ENCODE measurements around the gene TTLL1. TPM values are rescaled to one million over a fixed set of nuclear protein-coding genes. Genes with fewer than 3 reads are reported as not detected.

TTLL1 gene
- total and polyA plus RNA-seq, 2 experiments from 2014 or later = 5.5 to 6.8 TPM

DNA sequence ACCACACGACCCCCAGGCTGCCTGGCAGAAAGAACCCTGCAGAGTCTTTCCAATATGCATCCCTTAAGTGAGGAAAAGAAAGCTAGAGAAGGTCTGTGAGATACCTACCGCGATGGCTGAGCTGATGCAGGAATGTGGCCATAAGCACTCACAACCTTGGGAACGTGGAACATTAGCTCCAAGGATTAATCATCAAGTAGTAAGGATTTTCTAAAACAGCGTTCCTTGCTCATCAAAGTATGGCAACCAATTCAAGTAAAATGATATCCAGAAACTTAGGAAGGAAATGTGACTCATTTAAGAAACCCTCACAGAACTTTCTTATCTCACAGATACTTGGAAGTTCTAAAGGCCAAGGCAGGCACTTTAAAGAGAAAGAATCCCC, 87.0 kb downstream of the TTLL1 start:
- H3K4me2 ChIP-seq = peak overlapping the region; percentile 23
- ATAC-seq (peak; percentile 53), DNase-seq (ENCODE audit: low spot score) (peak; percentile 36)
- Mint-ChIP-seq H3K36me3 (ENCODE audit: low read depth) (peaks cover 15% of the 10 kb centered on the region), H3K9me3 (peaks cover 14% of the 10 kb centered on the region), H3K27ac (no peak overlapping the region), H3K27me3 (ENCODE audit: insufficient read depth, low read depth, poor library complexity) (peaks cover 20% of the 10 kb centered on the region), H3K4me3 (no peak overlapping the region), H3K4me1 (peaks cover 69% of the 10 kb centered on the region)
- no peaks in the 10 kb centered on the region for H3K27me3 ChIP-seq (ENCODE audit: insufficient read depth)
- H2AFZ ChIP-seq = no peak overlapping the region
- no peak overlapping the region for H3K4me3 ChIP-seq
- TF ChIP-seq, protein P1, sequence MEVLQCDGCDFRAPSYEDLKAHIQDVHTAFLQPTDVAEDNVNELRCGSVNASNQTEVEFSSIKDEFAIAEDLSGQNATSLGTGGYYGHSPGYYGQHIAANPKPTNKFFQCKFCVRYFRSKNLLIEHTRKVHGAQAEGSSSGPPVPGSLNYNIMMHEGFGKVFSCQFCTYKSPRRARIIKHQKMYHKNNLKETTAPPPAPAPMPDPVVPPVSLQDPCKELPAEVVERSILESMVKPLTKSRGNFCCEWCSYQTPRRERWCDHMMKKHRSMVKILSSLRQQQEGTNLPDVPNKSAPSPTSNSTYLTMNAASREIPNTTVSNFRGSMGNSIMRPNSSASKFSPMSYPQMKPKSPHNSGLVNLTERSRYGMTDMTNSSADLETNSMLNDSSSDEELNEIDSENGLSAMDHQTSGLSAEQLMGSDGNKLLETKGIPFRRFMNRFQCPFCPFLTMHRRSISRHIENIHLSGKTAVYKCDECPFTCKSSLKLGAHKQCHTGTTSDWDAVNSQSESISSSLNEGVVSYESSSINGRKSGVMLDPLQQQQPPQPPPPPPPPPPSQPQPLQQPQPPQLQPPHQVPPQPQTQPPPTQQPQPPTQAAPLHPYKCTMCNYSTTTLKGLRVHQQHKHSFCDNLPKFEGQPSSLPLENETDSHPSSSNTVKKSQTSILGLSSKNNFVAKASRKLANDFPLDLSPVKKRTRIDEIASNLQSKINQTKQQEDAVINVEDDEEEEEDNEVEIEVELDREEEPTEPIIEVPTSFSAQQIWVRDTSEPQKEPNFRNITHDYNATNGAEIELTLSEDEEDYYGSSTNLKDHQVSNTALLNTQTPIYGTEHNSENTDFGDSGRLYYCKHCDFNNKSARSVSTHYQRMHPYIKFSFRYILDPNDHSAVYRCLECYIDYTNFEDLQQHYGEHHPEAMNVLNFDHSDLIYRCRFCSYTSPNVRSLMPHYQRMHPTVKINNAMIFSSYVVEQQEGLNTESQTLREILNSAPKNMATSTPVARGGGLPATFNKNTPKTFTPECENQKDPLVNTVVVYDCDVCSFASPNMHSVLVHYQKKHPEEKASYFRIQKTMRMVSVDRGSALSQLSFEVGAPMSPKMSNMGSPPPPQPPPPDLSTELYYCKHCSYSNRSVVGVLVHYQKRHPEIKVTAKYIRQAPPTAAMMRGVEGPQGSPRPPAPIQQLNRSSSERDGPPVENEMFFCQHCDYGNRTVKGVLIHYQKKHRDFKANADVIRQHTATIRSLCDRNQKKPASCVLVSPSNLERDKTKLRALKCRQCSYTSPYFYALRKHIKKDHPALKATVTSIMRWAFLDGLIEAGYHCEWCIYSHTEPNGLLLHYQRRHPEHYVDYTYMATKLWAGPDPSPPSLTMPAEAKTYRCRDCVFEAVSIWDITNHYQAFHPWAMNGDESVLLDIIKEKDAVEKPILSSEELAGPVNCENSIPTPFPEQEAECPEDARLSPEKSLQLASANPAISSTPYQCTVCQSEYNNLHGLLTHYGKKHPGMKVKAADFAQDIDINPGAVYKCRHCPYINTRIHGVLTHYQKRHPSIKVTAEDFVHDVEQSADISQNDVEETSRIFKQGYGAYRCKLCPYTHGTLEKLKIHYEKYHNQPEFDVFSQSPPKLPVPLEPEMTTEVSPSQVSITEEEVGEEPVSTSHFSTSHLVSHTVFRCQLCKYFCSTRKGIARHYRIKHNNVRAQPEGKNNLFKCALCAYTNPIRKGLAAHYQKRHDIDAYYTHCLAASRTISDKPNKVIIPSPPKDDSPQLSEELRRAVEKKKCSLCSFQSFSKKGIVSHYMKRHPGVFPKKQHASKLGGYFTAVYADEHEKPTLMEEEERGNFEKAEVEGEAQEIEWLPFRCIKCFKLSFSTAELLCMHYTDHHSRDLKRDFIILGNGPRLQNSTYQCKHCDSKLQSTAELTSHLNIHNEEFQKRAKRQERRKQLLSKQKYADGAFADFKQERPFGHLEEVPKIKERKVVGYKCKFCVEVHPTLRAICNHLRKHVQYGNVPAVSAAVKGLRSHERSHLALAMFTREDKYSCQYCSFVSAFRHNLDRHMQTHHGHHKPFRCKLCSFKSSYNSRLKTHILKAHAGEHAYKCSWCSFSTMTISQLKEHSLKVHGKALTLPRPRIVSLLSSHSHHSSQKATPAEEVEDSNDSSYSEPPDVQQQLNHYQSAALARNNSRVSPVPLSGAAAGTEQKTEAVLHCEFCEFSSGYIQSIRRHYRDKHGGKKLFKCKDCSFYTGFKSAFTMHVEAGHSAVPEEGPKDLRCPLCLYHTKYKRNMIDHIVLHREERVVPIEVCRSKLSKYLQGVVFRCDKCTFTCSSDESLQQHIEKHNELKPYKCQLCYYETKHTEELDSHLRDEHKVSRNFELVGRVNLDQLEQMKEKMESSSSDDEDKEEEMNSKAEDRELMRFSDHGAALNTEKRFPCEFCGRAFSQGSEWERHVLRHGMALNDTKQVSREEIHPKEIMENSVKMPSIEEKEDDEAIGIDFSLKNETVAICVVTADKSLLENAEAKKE (CRISPR knock-in tag; IDR thresholded peaks at IDR 0.05) = peak; percentile 93
- TF ChIP-seq ZNF331 (CRISPR knock-in tag; IDR thresholded peaks at IDR 0.05; ENCODE audit: low read depth) = no peak
- TF ChIP-seq STAT1 (IDR thresholded peaks at IDR 0.05; ENCODE audit: unreplicated experiment) = no peak
- TF ChIP-seq, protein P2, sequence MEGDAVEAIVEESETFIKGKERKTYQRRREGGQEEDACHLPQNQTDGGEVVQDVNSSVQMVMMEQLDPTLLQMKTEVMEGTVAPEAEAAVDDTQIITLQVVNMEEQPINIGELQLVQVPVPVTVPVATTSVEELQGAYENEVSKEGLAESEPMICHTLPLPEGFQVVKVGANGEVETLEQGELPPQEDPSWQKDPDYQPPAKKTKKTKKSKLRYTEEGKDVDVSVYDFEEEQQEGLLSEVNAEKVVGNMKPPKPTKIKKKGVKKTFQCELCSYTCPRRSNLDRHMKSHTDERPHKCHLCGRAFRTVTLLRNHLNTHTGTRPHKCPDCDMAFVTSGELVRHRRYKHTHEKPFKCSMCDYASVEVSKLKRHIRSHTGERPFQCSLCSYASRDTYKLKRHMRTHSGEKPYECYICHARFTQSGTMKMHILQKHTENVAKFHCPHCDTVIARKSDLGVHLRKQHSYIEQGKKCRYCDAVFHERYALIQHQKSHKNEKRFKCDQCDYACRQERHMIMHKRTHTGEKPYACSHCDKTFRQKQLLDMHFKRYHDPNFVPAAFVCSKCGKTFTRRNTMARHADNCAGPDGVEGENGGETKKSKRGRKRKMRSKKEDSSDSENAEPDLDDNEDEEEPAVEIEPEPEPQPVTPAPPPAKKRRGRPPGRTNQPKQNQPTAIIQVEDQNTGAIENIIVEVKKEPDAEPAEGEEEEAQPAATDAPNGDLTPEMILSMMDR (conservative IDR thresholded peaks at IDR 0.05; ENCODE audit: low read depth in 2 of 2) = no peak
- H3F3A ChIP-seq (replicated peaks; ENCODE audit: low read depth) = 0 out of 2 replicates have a peak, but pooled peaks cover 7% of the 10 kb centered on the region
- peak overlapping the region; percentile 14; the same call in 1 of the 2 replicates for H3K27ac ChIP-seq (ENCODE audit: low read depth)
- 0 out of 2 replicates have a peak, but pooled peaks cover 3% of the 10 kb centered on the region for H3K9me2 ChIP-seq (ENCODE audit: insufficient read depth)
- H4K20me1 ChIP-seq (replicated peaks; ENCODE audit: insufficient read depth) = peaks cover 73% of the 10 kb centered on the region
- H3K79me2 ChIP-seq (replicated peaks; ENCODE audit: insufficient read depth) = peaks cover 100% of the 10 kb centered on the region
- H3K4me1 ChIP-seq (ENCODE audit: insufficient read depth) = peaks cover 74% of the 10 kb centered on the region
- H3K36me3 ChIP-seq (ENCODE audit: insufficient read depth) = no peaks in the 10 kb centered on the region

Measured in GM23338 (cell line).